22Rv1 (cell line): ENCODE data around the gene EIF3J.

ENCODE experiments used
- H3K27ac ChIP-seq: fragments of 450-650 bp; 2 replicates; pipeline ENCODE4 v1.5.1; 2017
- ZFX ChIP-seq: fragments of 450-650 bp; IDR thresholded peaks from 2 replicates; pipeline ENCODE4 v1.6.1; 2017; ENCODE audit warnings: antibody characterized with exemption, borderline replicate concordance
- TF ChIP-seq, protein P1 (sequence below): fragments of 450-650 bp; IDR thresholded peaks from 2 replicates; pipeline ENCODE4 v1.5.1; 2017; ENCODE audit warnings: mild to moderate bottlenecking

EIF3J gene

GRCh38 chr15:44532689-44533088 is 4.3 kb upstream of the EIF3J start:
- no peak overlapping the region for H3K27ac ChIP-seq
- no peak for TF ChIP-seq ZFX
- TF ChIP-seq, protein P1, sequence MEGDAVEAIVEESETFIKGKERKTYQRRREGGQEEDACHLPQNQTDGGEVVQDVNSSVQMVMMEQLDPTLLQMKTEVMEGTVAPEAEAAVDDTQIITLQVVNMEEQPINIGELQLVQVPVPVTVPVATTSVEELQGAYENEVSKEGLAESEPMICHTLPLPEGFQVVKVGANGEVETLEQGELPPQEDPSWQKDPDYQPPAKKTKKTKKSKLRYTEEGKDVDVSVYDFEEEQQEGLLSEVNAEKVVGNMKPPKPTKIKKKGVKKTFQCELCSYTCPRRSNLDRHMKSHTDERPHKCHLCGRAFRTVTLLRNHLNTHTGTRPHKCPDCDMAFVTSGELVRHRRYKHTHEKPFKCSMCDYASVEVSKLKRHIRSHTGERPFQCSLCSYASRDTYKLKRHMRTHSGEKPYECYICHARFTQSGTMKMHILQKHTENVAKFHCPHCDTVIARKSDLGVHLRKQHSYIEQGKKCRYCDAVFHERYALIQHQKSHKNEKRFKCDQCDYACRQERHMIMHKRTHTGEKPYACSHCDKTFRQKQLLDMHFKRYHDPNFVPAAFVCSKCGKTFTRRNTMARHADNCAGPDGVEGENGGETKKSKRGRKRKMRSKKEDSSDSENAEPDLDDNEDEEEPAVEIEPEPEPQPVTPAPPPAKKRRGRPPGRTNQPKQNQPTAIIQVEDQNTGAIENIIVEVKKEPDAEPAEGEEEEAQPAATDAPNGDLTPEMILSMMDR: peak; percentile 36

GRCh38 chr15:44535092-44535491 is 1.9 kb upstream of the EIF3J start:
- no peak overlapping the region for H3K27ac ChIP-seq
- TF ChIP-seq ZFX: no peak
- TF ChIP-seq, protein P1: no peak

- TF ChIP-seq ZFX: no peak
- TF ChIP-seq, protein P1: no peak
- H3K27ac ChIP-seq: peak overlapping the region; percentile 96
Observed at GRCh38 chr15:44535523-44536301, 1.2 kb upstream of the EIF3J start.

DNA sequence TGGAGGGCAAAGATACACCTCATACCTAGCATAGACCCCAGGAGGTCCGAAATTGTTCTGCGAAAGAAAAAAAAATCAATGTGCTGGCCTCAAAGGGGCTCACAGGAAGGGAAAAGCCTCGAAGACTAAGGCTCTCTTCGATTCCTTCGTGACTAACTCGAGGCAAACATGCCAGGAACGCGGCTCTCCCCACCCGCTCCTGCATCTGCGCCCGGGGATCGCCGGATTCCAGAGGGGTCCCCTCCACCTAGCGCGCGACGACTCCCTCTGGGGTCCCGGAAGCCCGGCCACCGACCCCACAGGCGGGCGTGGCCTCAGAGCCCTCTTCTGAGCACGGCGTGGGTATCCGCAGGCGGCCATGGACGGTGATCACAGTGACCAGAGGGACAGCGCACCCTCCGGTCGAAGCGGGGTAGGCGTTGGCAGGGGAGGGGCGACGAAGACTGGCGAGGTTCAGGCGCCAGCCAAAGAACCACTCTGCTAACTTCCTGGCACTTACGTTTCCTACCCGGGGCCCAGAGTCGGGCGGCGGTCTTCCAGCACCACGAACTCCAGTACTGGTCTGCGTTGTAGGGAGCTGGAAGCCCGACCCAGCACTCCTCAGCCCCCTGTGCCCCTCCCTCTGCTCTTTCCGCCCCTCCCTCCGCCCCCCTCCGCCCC is 515 bp upstream of the EIF3J start:
- TF ChIP-seq, protein P1: peak; percentile 49
- no peak for TF ChIP-seq ZFX
- H3K27ac ChIP-seq: peak overlapping the region; percentile 96

GRCh38 chr15:44537735-44538240 is 841 bp downstream of the EIF3J start:
- peak overlapping the region; percentile 96 for H3K27ac ChIP-seq
- TF ChIP-seq, protein P1: no peak
- no peak for TF ChIP-seq ZFX

- H3K27ac ChIP-seq: no peak overlapping the region
Observed at GRCh38 chr15:44541282-44541958, 4.5 kb downstream of the EIF3J start.

More at GRCh38 chr15:44541282-44541958, 4.5 kb downstream of the EIF3J start:
- TF ChIP-seq, protein P1: no peak
- TF ChIP-seq ZFX: no peak
